ENCODE measurements around the gene ITSN2.

The ITSN2 gene

DNA sequence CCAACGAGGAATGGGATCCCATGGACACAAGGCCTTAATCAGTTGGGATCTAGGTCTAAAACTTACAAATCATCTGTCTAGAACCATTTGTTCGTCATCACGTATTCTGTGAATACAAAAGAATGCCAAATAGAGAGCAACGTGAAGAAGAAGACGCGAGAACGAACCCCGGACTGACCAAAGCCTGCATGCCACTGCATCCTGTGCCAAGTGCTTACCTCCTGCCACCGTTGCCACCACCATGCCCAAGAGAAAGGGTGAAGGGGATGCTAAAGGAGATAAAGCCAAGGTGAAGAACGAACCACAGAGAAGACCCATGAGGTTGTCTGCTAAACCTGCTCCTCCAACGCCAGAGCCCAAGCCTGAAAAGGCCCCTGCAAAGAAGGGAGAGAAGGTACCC is 30.2 kb downstream of the ITSN2 start:
- no peak overlapping the region for H3K9ac ChIP-seq (ENCODE audit: low read length)
- no peaks in the 10 kb centered on the region for H3K9me3 ChIP-seq (ENCODE audit: control insufficient read depth, low read length)
- no peaks in the 10 kb centered on the region for H3K36me3 ChIP-seq (ENCODE audit: control insufficient read depth, insufficient read depth, low read length, severe bottlenecking)
- DNase-seq (ENCODE audit: low read depth) = no peak
- peaks cover 5% of the 10 kb centered on the region for H3K4me1 ChIP-seq (ENCODE audit: control insufficient read depth, insufficient read depth, low read length)
- H3K27me3 ChIP-seq (replicated peaks; ENCODE audit: control insufficient read depth, insufficient read depth, low read length) = no peaks in the 10 kb centered on the region
- H3K4me3 ChIP-seq (ENCODE audit: low read length) = no peak overlapping the region

- no peaks in the 10 kb centered on the region for H3K27me3 ChIP-seq (replicated peaks; ENCODE audit: control insufficient read depth, insufficient read depth, low read length)
- no peak overlapping the region for H3K9ac ChIP-seq (ENCODE audit: low read length)
- peaks cover 5% of the 10 kb centered on the region for H3K4me1 ChIP-seq (ENCODE audit: control insufficient read depth, insufficient read depth, low read length)
- no peak overlapping the region for H3K4me3 ChIP-seq (ENCODE audit: low read length)
- no peaks in the 10 kb centered on the region for H3K9me3 ChIP-seq (ENCODE audit: control insufficient read depth, low read length)
- no peak for DNase-seq (ENCODE audit: low read depth)
- H3K36me3 ChIP-seq (ENCODE audit: control insufficient read depth, insufficient read depth, low read length, severe bottlenecking) = no peaks in the 10 kb centered on the region
Observed at GRCh38 chr2:24329700-24330099, 30.6 kb downstream of the ITSN2 start.

DNA sequence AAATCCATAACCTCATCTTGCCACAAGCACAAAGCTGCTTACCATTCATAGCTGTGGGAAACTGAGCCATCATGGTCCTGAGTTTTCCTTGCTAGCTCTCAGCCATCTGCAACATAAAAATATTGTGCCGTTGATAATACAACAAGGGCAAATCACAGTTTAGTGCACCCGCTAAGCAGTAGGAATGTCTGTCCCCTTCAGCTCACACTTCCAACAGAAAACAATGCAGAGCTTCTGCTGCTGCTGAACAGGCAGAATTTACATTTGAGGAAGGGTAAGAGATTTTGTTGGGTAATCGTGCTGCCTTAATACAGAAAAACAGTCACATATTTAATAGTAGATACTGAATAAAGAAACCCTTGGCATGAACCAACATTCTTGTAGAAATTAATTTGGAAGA is 32.3 kb downstream of the ITSN2 start:
- DNase-seq (ENCODE audit: low read depth) = no peak
- no peaks in the 10 kb centered on the region for H3K4me1 ChIP-seq (ENCODE audit: control insufficient read depth, insufficient read depth, low read length)
- no peak overlapping the region for H3K4me3 ChIP-seq (ENCODE audit: low read length)
- H3K9ac ChIP-seq (ENCODE audit: low read length) = no peak overlapping the region
- no peaks in the 10 kb centered on the region for H3K36me3 ChIP-seq (ENCODE audit: control insufficient read depth, insufficient read depth, low read length, severe bottlenecking)
- H3K9me3 ChIP-seq (ENCODE audit: control insufficient read depth, low read length) = no peaks in the 10 kb centered on the region
- no peaks in the 10 kb centered on the region for H3K27me3 ChIP-seq (replicated peaks; ENCODE audit: control insufficient read depth, insufficient read depth, low read length)

- H3K4me3 ChIP-seq (ENCODE audit: low read length) = no peak overlapping the region
- H3K9me3 ChIP-seq (ENCODE audit: control insufficient read depth, low read length) = no peaks in the 10 kb centered on the region
- DNase-seq (ENCODE audit: low read depth) = peak; percentile 26
- no peak overlapping the region for H3K9ac ChIP-seq (ENCODE audit: low read length)
- H3K36me3 ChIP-seq (ENCODE audit: control insufficient read depth, insufficient read depth, low read length, severe bottlenecking) = no peaks in the 10 kb centered on the region
- H3K4me1 ChIP-seq (ENCODE audit: control insufficient read depth, insufficient read depth, low read length) = peaks cover 3% of the 10 kb centered on the region
- no peaks in the 10 kb centered on the region for H3K27me3 ChIP-seq (replicated peaks; ENCODE audit: control insufficient read depth, insufficient read depth, low read length)
Observed at GRCh38 chr2:24317491-24317920, 42.8 kb downstream of the ITSN2 start.

- H3K36me3 ChIP-seq (ENCODE audit: control insufficient read depth, insufficient read depth, low read length, severe bottlenecking) = peaks cover 8% of the 10 kb centered on the region
- no peak for DNase-seq (ENCODE audit: low read depth)
- H3K4me3 ChIP-seq (ENCODE audit: low read length) = no peak overlapping the region
- peaks cover 3% of the 10 kb centered on the region for H3K4me1 ChIP-seq (ENCODE audit: control insufficient read depth, insufficient read depth, low read length)
- no peak overlapping the region for H3K9ac ChIP-seq (ENCODE audit: low read length)
- no peaks in the 10 kb centered on the region for H3K9me3 ChIP-seq (ENCODE audit: control insufficient read depth, low read length)
- H3K27me3 ChIP-seq (replicated peaks; ENCODE audit: control insufficient read depth, insufficient read depth, low read length) = no peaks in the 10 kb centered on the region
Observed at GRCh38 chr2:24315669-24316068, 44.7 kb downstream of the ITSN2 start.

DNA sequence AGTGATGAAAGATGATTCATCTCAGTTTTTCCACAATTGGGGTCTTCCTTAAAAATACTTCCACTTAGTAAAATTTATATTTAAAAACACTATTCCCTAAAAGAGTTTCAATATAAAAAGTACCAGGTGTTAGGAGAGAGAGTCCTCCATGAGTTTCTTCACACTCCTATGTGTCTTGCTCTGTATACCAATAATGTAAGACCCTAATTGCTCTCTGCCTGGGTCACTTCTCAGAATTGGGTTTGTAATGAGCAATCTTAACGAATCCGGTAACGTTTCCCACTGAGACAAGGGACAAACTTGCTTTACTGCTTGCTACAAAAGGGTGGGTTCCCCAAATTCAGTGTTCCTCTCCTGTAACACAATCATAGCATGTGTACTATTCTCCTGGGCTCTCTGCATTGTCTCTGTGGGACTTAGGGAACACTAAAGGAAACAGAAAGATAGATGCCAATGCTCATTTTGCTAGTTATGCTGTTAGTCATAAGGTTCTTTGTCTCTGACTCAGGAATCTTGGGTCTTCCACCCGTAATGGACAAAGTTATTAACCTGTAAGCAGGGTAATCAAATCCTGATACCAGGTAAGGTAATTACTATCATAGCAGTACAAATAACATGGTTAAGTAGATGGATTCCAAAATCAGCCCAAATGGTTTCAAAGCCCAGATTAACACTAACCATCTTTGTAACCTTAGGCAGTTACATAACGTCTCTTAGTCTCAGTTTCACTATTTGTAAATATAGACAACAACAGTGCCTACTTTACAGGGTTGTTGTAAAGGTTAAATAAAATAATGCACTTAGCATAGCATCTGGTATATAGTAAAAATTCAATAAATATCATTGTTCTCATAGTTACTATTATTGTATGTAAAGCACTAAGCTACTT is 46.3 kb downstream of the ITSN2 start:
- no peak overlapping the region for H3K9ac ChIP-seq (ENCODE audit: low read length)
- peaks cover 20% of the 10 kb centered on the region for H3K36me3 ChIP-seq (ENCODE audit: control insufficient read depth, insufficient read depth, low read length, severe bottlenecking)
- H3K4me3 ChIP-seq (ENCODE audit: low read length) = no peak overlapping the region
- H3K9me3 ChIP-seq (ENCODE audit: control insufficient read depth, low read length) = no peaks in the 10 kb centered on the region
- peak; percentile 20 for DNase-seq (ENCODE audit: low read depth)
- peaks cover 3% of the 10 kb centered on the region for H3K4me1 ChIP-seq (ENCODE audit: control insufficient read depth, insufficient read depth, low read length)
- H3K27me3 ChIP-seq (replicated peaks; ENCODE audit: control insufficient read depth, insufficient read depth, low read length) = no peaks in the 10 kb centered on the region

DNA sequence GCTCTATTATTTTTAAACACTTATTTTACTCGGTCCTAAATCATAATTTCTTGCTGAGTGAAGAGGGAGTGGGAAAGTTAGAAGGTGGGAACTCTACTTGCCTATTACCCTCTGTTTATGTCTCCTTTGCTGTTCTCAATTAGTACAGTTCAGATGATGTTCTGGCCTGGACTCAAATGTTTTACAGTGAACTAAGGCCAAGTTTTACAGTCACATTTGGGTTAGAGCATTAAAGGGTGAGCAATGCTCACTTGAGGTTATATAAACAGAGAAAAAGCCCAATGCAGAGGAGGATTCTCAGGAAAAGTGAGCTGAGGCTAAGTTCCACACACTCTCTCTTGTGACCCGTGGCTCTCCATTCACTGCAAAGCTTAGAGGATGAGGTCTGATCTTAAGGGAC is 52.4 kb downstream of the ITSN2 start:
- H3K36me3 ChIP-seq (ENCODE audit: control insufficient read depth, insufficient read depth, low read length, severe bottlenecking) = peaks cover 23% of the 10 kb centered on the region
- no peak overlapping the region for H3K4me3 ChIP-seq (ENCODE audit: low read length)
- peaks cover 16% of the 10 kb centered on the region for H3K4me1 ChIP-seq (ENCODE audit: control insufficient read depth, insufficient read depth, low read length)
- H3K9me3 ChIP-seq (ENCODE audit: control insufficient read depth, low read length) = no peaks in the 10 kb centered on the region
- H3K9ac ChIP-seq (ENCODE audit: low read length) = no peak overlapping the region
- peak; percentile 7 for DNase-seq (ENCODE audit: low read depth)
- H3K27me3 ChIP-seq (replicated peaks; ENCODE audit: control insufficient read depth, insufficient read depth, low read length) = no peaks in the 10 kb centered on the region

DNA sequence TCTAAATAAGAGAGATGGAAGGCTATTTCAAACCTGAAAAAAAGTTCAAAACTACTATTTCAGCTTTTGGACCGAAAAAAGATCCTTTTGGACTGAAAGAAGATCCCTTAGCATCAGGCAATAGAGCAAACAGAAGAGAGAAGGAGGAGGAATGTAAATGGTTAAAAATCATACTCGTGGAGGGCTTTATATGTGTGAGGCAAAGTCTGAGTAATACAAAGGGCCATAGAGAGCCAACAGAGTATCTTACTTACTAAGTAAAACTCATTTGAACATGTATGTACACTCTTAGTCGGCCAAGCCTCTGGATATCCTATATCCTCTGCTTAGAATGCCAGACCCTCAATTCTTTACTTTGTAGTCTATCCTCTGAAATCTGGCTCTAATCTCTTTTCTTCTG is 55.7 kb downstream of the ITSN2 start:
- Histone ChIP-seq H3K4me3 (ENCODE audit: low read length) (peak overlapping the region; percentile 9), H3K9me3 (ENCODE audit: control insufficient read depth, low read length) (no peaks in the 10 kb centered on the region), H3K9ac (ENCODE audit: low read length) (peak overlapping the region; percentile 57), H3K4me1 (ENCODE audit: control insufficient read depth, insufficient read depth, low read length) (peaks cover 16% of the 10 kb centered on the region), H3K36me3 (ENCODE audit: control insufficient read depth, insufficient read depth, low read length, severe bottlenecking) (peaks cover 29% of the 10 kb centered on the region), H3K27me3 (replicated peaks; ENCODE audit: control insufficient read depth, insufficient read depth, low read length) (no peaks in the 10 kb centered on the region)
- peak; percentile 37 for DNase-seq (ENCODE audit: low read depth)

GRCh38 chr2:24304098-24304497 is 56.2 kb downstream of the ITSN2 start:
- peak; percentile 91 for DNase-seq (ENCODE audit: low read depth)
- no peak overlapping the region for H3K9ac ChIP-seq (ENCODE audit: low read length)
- no peaks in the 10 kb centered on the region for H3K27me3 ChIP-seq (replicated peaks; ENCODE audit: control insufficient read depth, insufficient read depth, low read length)
- H3K9me3 ChIP-seq (ENCODE audit: control insufficient read depth, low read length) = no peaks in the 10 kb centered on the region
- H3K4me3 ChIP-seq (ENCODE audit: low read length) = peak overlapping the region; percentile 9
- H3K36me3 ChIP-seq (ENCODE audit: control insufficient read depth, insufficient read depth, low read length, severe bottlenecking) = peaks cover 30% of the 10 kb centered on the region
- H3K4me1 ChIP-seq (ENCODE audit: control insufficient read depth, insufficient read depth, low read length) = peaks cover 16% of the 10 kb centered on the region

- DNase-seq (ENCODE audit: low read depth) = no peak
- H3K9me3 ChIP-seq (ENCODE audit: control insufficient read depth, low read length) = no peaks in the 10 kb centered on the region
- peaks cover 16% of the 10 kb centered on the region for H3K4me1 ChIP-seq (ENCODE audit: control insufficient read depth, insufficient read depth, low read length)
- H3K27me3 ChIP-seq (replicated peaks; ENCODE audit: control insufficient read depth, insufficient read depth, low read length) = no peaks in the 10 kb centered on the region
- no peak overlapping the region for H3K4me3 ChIP-seq (ENCODE audit: low read length)
- H3K9ac ChIP-seq (ENCODE audit: low read length) = no peak overlapping the region
- peaks cover 49% of the 10 kb centered on the region for H3K36me3 ChIP-seq (ENCODE audit: control insufficient read depth, insufficient read depth, low read length, severe bottlenecking)
Observed at GRCh38 chr2:24301599-24301998, 58.7 kb downstream of the ITSN2 start.

DNA sequence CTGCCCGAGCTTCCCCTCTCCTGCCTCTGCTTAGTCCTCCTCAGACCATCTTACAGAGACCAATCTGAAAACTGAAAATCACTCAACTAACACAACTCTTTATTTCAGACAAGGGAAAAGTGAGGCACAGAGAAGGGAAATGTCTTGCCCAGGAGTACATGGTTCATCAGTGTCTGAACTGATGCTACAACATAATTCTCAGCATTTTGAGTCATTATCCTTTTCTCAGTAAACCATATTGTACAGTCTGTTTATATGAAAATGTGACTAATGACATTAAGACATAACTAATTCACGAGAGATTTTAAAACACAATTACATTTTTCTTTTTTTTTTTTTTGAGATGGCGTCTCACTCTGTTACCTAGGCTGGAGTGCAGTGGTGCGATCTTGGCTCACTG is 62.7 kb downstream of the ITSN2 start:
- Histone ChIP-seq H3K4me3 (ENCODE audit: low read length) (no peak overlapping the region), H3K27me3 (replicated peaks; ENCODE audit: control insufficient read depth, insufficient read depth, low read length) (no peaks in the 10 kb centered on the region), H3K9ac (ENCODE audit: low read length) (no peak overlapping the region), H3K4me1 (ENCODE audit: control insufficient read depth, insufficient read depth, low read length) (peaks cover 6% of the 10 kb centered on the region), H3K9me3 (ENCODE audit: control insufficient read depth, low read length) (no peaks in the 10 kb centered on the region), H3K36me3 (ENCODE audit: control insufficient read depth, insufficient read depth, low read length, severe bottlenecking) (peaks cover 79% of the 10 kb centered on the region)
- no peak for DNase-seq (ENCODE audit: low read depth)

DNA sequence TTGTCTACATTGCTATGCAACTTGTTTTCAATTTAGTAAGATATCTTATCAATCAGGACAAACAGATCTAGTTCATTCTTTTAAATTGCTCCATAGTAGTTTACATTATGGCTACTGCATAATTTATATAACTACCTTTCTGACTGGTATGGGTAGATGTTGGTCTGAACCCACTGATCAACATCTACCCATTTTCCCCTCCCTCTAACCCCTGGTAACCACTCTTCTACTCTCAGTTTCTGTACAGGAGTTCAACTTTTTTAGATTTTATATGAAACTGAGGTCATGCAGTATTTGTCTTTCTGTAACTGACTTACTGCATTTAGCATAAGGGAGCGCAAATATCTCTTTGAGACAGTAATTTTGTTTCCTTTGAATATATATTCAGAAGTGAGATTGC is 73.2 kb downstream of the ITSN2 start:
- Histone ChIP-seq H3K4me3 (ENCODE audit: low read length) (no peak overlapping the region), H3K4me1 (ENCODE audit: control insufficient read depth, insufficient read depth, low read length) (no peaks in the 10 kb centered on the region), H3K27me3 (replicated peaks; ENCODE audit: control insufficient read depth, insufficient read depth, low read length) (no peaks in the 10 kb centered on the region), H3K9ac (ENCODE audit: low read length) (no peak overlapping the region), H3K36me3 (ENCODE audit: control insufficient read depth, insufficient read depth, low read length, severe bottlenecking) (peaks cover 32% of the 10 kb centered on the region), H3K9me3 (ENCODE audit: control insufficient read depth, low read length) (no peaks in the 10 kb centered on the region)
- no peak for DNase-seq (ENCODE audit: low read depth)

Measured in adipocyte (in vitro differentiated cells).